OCI-LY7 (cell line): ENCODE measurements around the gene CDKAL1.

ENCODE experiments used
- EZH2phosphoT487 ChIP-seq: fragments of 200-600 bp; sonication (generic); IDR thresholded peaks from 2 replicates; pipeline ENCODE4 v1.6.1; 2018; ENCODE audit warnings: low read depth, borderline replicate concordance, mild to moderate bottlenecking, mixed run types, antibody characterized with exemption, low read length, moderate library complexity, mixed read lengths
- TF ChIP-seq, protein P1 (sequence below): fragments of 200-600 bp; sonication (generic); conservative IDR thresholded peaks from 2 replicates; pipeline ENCODE4 v1.5.1; 2014; ENCODE audit warnings: mild to moderate bottlenecking, antibody characterized with exemption, low read length, moderate library complexity, mixed read lengths

DNA sequence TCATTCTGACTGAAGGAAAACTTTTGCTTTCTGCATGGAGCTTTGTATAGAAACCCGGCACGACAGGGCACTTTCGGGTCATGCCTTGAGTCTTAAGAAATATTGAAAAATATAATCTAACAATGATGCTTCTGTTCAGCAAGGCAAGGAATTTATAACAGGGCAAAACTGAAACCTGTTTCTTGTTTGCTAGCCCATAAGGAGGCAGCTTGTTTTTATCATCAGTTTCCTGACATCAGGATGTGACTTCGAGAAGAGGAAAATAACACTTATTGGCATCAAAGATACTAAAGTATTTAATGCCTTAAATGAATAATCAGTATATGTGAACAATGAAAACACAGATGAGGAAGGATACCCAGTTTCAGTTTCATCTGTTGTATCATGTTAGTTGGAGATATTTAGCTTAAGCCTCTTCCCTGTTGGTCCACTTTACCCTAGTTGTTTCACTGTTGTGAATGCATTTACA is 146.5 kb downstream of the CDKAL1 start:
- TF ChIP-seq, protein P1, sequence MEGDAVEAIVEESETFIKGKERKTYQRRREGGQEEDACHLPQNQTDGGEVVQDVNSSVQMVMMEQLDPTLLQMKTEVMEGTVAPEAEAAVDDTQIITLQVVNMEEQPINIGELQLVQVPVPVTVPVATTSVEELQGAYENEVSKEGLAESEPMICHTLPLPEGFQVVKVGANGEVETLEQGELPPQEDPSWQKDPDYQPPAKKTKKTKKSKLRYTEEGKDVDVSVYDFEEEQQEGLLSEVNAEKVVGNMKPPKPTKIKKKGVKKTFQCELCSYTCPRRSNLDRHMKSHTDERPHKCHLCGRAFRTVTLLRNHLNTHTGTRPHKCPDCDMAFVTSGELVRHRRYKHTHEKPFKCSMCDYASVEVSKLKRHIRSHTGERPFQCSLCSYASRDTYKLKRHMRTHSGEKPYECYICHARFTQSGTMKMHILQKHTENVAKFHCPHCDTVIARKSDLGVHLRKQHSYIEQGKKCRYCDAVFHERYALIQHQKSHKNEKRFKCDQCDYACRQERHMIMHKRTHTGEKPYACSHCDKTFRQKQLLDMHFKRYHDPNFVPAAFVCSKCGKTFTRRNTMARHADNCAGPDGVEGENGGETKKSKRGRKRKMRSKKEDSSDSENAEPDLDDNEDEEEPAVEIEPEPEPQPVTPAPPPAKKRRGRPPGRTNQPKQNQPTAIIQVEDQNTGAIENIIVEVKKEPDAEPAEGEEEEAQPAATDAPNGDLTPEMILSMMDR: no peak
- TF ChIP-seq EZH2phosphoT487: no peak
